Measurements from ENCODE around the gene KLHL29.

DNA sequence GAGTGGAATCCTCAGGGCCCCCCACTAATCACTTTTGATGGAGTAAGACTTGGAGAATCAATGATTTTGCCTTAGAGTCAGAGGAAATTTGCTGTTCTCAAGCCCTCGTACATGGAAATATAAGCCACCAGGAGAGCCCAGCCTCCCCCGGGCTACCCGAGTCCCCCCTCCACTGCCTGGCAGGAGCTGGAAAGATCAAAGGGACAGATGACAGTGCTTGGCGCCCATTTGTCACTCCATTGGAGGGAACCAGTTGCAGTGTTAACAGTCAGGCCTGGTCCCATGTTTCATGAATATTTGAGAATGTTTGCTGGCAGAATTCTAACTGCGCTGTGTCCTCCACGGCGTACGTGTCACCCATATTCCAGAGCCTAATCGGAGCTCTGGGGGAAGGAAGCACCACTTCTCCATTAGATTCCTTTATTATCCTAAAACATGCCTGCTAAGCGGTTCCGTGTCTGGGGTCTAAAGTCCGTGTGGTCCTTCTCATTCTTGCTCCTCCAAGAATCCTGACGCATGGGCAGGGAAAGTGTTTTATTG is 202.4 kb downstream of the KLHL29 start:
- no peak for TF ChIP-seq EZH2 (IDR thresholded peaks at IDR 0.05; ENCODE audit: borderline replicate concordance)
- TF ChIP-seq, protein P1, sequence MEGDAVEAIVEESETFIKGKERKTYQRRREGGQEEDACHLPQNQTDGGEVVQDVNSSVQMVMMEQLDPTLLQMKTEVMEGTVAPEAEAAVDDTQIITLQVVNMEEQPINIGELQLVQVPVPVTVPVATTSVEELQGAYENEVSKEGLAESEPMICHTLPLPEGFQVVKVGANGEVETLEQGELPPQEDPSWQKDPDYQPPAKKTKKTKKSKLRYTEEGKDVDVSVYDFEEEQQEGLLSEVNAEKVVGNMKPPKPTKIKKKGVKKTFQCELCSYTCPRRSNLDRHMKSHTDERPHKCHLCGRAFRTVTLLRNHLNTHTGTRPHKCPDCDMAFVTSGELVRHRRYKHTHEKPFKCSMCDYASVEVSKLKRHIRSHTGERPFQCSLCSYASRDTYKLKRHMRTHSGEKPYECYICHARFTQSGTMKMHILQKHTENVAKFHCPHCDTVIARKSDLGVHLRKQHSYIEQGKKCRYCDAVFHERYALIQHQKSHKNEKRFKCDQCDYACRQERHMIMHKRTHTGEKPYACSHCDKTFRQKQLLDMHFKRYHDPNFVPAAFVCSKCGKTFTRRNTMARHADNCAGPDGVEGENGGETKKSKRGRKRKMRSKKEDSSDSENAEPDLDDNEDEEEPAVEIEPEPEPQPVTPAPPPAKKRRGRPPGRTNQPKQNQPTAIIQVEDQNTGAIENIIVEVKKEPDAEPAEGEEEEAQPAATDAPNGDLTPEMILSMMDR (IDR thresholded peaks at IDR 0.05; ENCODE audit: poor library complexity): no peak
- no peak for TF ChIP-seq EZH2phosphoT487 (IDR thresholded peaks at IDR 0.05; ENCODE audit: low read depth, severe bottlenecking, unreplicated experiment)

Measured in hepatocyte (in vitro differentiated cells).